Activated naive CD4-positive, alpha-beta T cell treated with anti-CD3 and anti-CD28 coated beads, Interleukin-2, amount 50 U/mL, for 24 hours (primary cell): ENCODE data around the gene SOBP.

Experiments used
- H3K27ac Mint-ChIP-seq: one replicate; pipeline ENCODE4 v1.8.0; 2021; ENCODE audit warnings: mild to moderate bottlenecking, mixed read lengths
- H3K27me3 Mint-ChIP-seq: one replicate; pipeline ENCODE4 v1.8.0; 2021; ENCODE audit warnings: mixed read lengths
- H3K36me3 Mint-ChIP-seq: one replicate; pipeline ENCODE4 v1.8.0; 2021; ENCODE audit warnings: mixed read lengths
- H3K4me1 Mint-ChIP-seq: one replicate; pipeline ENCODE4 v1.8.0; 2021; ENCODE audit warnings: mixed read lengths
- H3K4me3 Mint-ChIP-seq: one replicate; pipeline ENCODE4 v1.8.0; 2021; ENCODE audit warnings: mild to moderate bottlenecking, mixed read lengths
- H3K9me3 Mint-ChIP-seq: one replicate; pipeline ENCODE4 v1.8.0; 2021; ENCODE audit warnings: mixed read lengths

The SOBP gene

DNA sequence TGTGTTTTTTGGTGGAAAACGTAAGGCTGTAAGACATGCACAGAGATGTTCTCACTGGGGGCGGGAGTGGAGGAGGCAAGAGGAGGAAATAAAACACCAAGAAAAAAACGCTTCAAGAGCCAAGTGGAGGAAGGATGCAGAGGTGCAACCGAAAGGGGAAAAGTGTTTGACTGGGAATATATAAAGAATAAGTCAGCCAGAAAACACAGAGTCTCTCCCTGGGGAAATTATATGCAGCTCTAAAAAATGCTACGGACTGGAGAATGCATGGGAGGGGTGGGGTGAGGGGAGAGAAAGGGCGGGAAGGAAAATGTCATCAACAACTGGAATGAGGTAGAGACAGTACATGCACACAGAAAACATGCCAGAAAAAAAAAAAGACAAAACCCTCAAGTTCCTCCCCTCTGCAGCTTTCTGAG is 200.7 kb downstream of the SOBP start:
- Mint-ChIP-seq H3K27ac (no peak overlapping the region), H3K4me1 (peaks cover 6% of the 10 kb centered on the region), H3K4me3 (no peak overlapping the region), H3K36me3 (no peaks in the 10 kb centered on the region), H3K27me3 (no peaks in the 10 kb centered on the region), H3K9me3 (no peaks in the 10 kb centered on the region)

DNA sequence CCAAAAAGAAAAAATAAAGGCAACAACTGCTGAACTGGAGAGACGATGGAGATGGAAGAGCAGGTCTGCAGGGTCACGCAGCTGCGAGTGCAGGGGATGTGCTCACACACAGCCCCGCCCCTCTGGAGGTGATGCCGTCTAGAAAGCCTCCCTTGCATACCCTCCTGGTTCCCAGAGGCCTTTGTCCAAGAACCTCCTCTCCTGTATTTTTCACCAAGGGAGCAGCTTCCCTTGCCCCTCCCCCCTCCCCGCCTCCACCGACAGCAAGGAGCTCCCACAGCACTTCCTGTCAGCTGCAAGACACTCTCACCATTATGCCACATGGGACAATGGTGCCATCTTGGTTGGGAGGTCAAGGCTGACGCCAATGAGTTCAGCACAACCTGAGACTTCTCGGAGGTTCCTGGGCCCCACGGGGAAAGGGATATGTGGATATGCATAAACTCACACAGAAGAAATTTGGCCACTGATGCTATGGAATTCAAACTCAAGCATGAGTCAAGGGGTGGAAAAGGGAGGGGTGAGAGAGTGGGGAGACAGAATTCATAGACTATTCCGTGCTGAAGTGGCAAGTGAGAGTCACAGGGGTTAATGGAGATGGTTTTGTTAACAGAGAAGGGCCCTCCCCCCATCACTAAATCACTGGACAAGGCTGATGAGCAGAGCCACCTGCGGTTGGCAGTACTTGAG is 201.3 kb downstream of the SOBP start:
- Mint-ChIP-seq H3K27ac (no peak overlapping the region), H3K27me3 (no peaks in the 10 kb centered on the region), H3K9me3 (no peaks in the 10 kb centered on the region), H3K4me3 (no peak overlapping the region), H3K4me1 (peaks cover 6% of the 10 kb centered on the region), H3K36me3 (no peaks in the 10 kb centered on the region)

DNA sequence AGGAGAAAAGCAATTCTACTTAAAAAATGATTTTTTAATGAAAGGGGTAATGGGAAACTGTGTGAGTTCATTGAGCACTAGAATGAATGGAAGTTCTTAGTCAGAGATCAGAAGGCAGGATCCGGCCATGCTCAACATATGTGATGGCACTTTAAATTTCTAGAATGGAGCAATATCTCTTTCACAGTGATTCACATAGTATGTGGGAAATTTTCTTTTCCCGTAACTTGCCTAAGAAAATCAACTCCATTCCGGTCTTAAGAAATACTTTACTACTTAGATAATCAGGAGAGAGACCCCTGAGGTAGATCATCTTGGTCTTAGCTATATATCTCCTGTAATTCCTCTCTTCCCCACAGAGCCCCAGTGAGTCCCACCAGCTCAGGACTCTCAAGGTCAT is 202.4 kb downstream of the SOBP start:
- no peaks in the 10 kb centered on the region for H3K36me3 Mint-ChIP-seq
- no peaks in the 10 kb centered on the region for H3K27me3 Mint-ChIP-seq

DNA sequence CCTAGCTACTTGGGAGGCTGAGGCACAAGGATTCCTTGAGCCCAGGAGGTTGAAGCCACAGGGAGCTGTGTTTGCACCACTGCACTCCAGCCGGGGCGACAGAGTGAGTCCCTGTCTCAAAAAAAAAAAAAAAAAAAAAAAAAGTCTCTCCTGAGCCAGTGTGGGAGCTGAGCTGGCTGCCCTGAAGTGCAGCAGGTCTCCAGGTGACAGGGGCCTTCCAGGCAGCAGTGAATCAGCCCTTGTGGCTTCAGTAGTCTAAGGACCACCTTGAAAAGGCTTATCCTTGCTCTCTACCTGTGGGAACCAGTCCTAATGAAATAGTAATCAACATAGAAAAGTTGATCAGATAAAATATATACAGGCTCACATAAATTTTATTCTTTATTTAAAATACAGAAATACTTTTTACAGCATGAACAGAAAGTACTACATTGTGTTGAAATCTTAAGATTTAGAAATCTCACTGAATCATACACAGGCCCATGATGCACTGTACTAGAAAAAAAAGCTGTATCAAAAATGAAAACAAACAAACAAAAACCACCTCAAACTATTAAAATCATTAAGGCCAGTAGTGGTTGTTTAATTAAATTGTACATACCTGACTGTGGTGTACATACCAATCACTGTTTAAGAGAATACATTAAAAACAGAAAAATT is 205.3 kb downstream of the SOBP start:
- H3K36me3 Mint-ChIP-seq, result no peaks in the 10 kb centered on the region
- H3K4me1 Mint-ChIP-seq, result peaks cover 36% of the 10 kb centered on the region
- H3K27ac Mint-ChIP-seq, result no peak overlapping the region
- no peaks in the 10 kb centered on the region for H3K9me3 Mint-ChIP-seq
- H3K27me3 Mint-ChIP-seq, result no peaks in the 10 kb centered on the region
- H3K4me3 Mint-ChIP-seq, result no peak overlapping the region

More for the DNA sequence above, 202.4 kb downstream of the SOBP start:
- H3K9me3 Mint-ChIP-seq, result no peaks in the 10 kb centered on the region
- peaks cover 12% of the 10 kb centered on the region for H3K4me1 Mint-ChIP-seq
- H3K4me3 Mint-ChIP-seq, result no peak overlapping the region
- H3K27ac Mint-ChIP-seq, result no peak overlapping the region

DNA sequence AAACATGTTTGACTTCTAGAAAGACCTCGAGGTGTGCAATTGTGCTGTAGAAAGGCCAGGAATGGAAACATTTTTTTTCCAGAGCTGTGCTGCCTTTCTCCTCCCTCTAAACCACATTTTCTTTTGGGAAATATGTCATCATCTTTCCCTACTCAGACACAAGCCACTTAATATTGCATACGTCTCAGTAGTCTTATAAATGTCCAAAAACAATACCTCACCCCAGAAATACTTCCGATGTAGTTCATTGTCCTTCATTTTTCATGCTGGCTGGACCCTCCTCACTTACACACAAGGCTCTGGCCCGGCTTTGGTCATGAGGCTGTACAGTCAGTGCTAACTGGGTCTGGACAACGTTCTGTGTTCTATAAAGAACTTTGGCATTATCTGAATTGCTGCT is 207.8 kb downstream of the SOBP start:
- Mint-ChIP-seq H3K27me3 (no peaks in the 10 kb centered on the region), H3K27ac (peak overlapping the region; percentile 42), H3K36me3 (no peaks in the 10 kb centered on the region), H3K4me3 (no peak overlapping the region), H3K4me1 (peaks cover 34% of the 10 kb centered on the region), H3K9me3 (no peaks in the 10 kb centered on the region)

DNA sequence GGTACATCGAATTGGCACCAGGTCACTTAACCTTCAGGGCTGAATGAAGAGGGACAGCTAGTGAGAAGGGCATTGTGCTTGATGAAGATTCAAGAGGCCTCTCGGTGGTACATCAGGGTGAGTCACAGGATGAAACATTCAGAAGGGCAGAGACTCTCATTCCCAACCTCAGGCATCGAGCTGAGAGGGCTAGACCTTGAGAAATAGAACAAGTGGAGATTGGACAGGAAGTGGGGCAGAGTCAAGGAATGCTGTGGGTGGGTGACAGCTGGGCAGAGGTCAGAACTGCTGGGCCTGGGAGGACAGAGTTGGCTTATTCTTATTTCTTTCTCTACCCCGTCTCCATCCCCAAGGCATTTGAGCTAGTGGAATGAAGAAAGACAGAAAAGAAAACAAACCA is 208.2 kb downstream of the SOBP start:
- no peaks in the 10 kb centered on the region for H3K9me3 Mint-ChIP-seq
- peaks cover 34% of the 10 kb centered on the region for H3K4me1 Mint-ChIP-seq
- H3K27me3 Mint-ChIP-seq, result no peaks in the 10 kb centered on the region
- peak overlapping the region; percentile 6 for H3K4me3 Mint-ChIP-seq
- no peak overlapping the region for H3K27ac Mint-ChIP-seq
- peaks cover 2% of the 10 kb centered on the region for H3K36me3 Mint-ChIP-seq

DNA sequence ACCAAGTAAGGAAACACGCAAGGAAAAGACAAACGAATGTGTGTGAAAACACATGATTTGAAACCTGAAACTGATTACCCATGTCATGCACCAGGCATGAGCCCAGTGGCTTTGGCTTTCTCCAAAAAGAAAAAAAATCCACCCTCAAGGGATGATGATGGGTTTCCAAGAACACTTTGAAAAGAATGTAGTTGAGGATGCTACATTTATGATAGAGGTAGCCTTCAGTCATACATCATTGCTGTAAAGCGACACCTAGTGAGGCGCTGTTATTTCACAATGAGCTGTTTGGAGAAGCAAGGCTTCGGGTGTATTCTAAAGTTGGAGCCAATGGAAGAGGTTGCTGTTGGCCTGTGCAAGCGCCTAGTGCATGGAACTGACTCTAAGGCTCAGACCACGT is 209.3 kb downstream of the SOBP start:
- H3K9me3 Mint-ChIP-seq, result no peaks in the 10 kb centered on the region
- peaks cover 7% of the 10 kb centered on the region for H3K36me3 Mint-ChIP-seq
- no peaks in the 10 kb centered on the region for H3K27me3 Mint-ChIP-seq
- H3K4me1 Mint-ChIP-seq, result peaks cover 37% of the 10 kb centered on the region
- H3K4me3 Mint-ChIP-seq, result peak overlapping the region; percentile 19
- H3K27ac Mint-ChIP-seq, result peak overlapping the region; percentile 26

DNA sequence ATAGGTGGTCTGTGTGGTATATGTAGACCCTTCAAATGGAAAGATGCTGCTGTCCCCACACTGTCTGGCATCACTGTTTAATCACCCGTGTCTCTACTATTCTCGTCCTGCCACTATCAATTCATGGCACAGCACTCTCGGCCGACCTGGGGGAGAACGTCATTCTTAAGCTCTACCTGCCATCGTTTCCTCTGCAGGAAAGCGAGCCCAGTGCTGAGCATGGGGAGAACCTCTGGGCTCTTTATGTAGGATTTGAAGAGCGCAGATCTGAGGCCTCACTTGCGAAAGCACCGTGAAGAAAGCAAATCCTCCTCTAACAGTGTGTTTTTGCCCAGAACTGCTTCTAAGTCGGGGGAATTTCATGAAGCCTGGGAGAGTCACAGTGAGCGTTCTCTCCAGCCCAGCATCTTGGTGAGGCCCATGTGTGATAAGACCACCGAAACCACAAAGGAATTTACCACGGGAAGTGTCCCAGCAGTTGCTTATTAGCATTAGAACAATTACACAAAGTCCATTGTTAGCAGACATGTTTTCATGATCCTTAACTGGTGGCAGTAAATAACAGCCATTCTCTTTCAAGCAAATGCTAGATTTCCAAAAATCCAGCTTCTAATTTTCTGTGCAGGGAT is 209.9 kb downstream of the SOBP start:
- H3K27ac Mint-ChIP-seq, result peak overlapping the region; percentile 26
- H3K9me3 Mint-ChIP-seq, result no peaks in the 10 kb centered on the region
- H3K27me3 Mint-ChIP-seq, result no peaks in the 10 kb centered on the region
- peaks cover 9% of the 10 kb centered on the region for H3K36me3 Mint-ChIP-seq
- H3K4me3 Mint-ChIP-seq, result no peak overlapping the region
- peaks cover 42% of the 10 kb centered on the region for H3K4me1 Mint-ChIP-seq

DNA sequence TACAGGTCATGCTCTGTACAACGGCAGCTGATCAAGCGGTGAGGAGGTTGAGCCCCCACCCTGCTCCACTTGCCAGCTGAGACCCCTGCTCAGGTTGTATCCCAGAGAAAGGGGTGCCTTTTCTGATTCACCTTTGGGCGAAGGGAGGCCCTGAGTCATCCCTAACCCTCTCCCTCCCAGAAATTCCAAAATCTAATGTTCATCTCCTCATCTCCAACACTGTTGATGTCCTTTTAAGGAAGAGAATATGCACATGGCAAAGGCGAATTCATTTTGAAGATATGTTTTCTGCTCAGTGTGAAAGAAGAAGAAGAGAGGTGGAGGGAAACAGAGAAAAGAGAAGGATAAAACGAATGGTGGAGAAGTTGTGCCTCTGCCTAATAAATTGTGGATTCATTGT is 213.7 kb downstream of the SOBP start:
- Mint-ChIP-seq H3K36me3 (peaks cover 22% of the 10 kb centered on the region), H3K4me1 (peaks cover 27% of the 10 kb centered on the region), H3K9me3 (no peaks in the 10 kb centered on the region), H3K27me3 (no peaks in the 10 kb centered on the region), H3K4me3 (no peak overlapping the region), H3K27ac (peak overlapping the region; percentile 19)

DNA sequence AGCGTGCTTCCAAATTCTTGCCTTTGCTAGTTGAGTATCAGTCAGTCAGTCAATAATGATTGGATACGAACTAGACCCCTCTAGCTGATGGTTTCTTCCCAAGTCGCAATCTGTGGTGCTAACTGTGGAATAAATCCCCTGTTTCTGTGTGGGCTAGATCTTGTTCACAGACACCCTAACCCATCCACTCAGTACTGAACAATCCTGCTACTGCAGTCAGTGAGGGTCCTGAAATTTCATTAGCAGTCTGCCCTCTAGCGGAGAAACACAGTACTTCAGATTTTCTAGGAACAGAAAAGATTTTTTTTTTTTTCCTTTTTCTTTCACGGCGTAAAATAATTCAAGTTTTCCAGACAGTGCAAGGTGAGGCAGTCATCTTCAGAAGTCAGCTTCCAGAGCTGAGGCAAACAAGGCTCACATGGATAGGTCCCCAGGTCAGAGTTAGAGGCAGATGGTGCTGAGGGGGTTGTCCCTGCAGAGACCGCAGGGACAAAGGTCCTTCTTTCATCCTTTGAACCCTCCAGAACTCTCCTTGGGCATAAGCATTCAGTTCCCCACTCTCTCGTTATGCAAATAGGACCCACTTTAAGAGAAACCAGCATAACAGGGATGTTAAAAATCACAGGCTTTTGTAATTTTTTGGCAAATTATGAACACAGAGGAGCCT is 214.6 kb downstream of the SOBP start:
- H3K27me3 Mint-ChIP-seq, result no peaks in the 10 kb centered on the region
- H3K4me1 Mint-ChIP-seq, result peaks cover 30% of the 10 kb centered on the region
- H3K9me3 Mint-ChIP-seq, result no peaks in the 10 kb centered on the region
- peak overlapping the region; percentile 12 for H3K27ac Mint-ChIP-seq
- H3K4me3 Mint-ChIP-seq, result no peak overlapping the region
- H3K36me3 Mint-ChIP-seq, result peaks cover 22% of the 10 kb centered on the region

DNA sequence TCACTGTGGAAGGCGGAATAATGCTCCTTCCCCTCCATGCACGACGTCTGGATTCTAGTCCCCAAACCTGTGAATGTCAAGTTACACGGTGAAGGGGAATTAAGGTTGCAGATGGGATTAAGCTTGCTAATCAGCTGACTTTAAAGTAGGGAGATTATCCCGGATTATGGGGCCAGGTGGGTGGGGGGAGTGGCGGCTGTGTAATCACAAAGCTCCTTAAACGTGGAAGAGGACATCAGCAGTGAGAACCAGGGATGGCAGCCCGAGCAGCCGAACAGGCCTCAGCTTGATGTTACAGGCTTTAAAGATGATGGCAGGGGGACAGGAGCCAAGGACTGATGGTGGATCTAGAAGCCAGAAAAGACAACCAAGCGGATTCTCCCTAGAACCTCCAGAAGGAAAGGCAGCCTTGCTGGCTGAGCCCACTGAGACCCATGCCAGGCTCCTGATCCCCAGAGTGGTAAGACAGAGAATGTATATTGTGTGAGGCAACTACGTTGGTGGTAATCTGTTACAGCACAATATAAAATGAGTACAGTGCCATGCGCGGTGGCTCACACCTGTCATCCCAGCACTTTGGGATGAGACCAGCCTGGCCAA is 216.7 kb downstream of the SOBP start:
- H3K36me3 Mint-ChIP-seq, result peaks cover 22% of the 10 kb centered on the region
- peak overlapping the region; percentile 73 for H3K27ac Mint-ChIP-seq
- H3K4me3 Mint-ChIP-seq, result no peak overlapping the region
- peaks cover 32% of the 10 kb centered on the region for H3K4me1 Mint-ChIP-seq
- H3K27me3 Mint-ChIP-seq, result no peaks in the 10 kb centered on the region
- H3K9me3 Mint-ChIP-seq, result no peaks in the 10 kb centered on the region

DNA sequence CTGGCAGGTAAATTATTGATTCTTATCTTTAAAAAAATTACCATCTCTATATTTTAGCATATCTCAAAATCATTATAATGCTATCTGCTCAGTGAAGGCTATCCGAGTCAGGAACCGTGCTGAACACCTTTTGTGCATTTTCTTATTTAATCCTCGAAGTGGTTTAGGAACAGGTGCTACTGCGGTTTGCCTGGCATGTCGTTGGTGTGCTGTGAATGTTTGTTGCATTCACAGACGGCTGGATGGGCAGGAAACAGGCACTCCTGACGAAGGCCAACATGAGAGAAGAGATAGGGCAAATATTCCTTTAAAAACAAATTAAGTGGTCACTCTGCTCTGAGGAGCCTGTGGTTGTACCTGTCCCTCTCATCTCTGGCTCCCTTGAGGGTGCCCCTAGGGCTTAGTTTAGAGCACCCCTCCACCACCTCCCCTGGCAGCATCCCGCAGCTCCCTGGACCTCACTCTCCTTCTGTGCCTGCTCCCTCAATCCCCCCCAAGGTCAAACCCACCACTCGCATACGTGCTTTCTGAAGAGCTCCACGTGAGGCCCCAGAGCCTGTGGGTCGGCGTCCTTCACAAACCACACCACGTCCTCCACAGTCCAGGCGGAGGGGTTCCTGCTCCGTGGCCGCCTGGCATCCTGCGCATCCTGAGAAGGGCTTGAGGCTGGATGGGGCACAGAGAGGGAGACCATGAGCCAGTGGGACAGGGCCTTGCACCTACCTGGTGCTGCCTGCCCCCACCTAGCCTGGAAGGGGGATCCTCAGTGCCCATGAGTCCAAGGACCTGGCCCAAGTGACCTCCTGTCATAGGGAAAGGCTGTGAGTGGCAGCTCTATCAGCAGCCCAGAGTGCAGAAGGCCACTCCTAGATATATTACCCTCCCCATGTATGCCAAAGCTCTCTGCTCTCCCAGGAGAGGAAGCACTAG is 217.7 kb downstream of the SOBP start:
- Mint-ChIP-seq H3K9me3 (no peaks in the 10 kb centered on the region), H3K36me3 (peaks cover 22% of the 10 kb centered on the region), H3K27me3 (no peaks in the 10 kb centered on the region), H3K4me1 (peaks cover 42% of the 10 kb centered on the region), H3K4me3 (no peak overlapping the region), H3K27ac (peak overlapping the region; percentile 36)

DNA sequence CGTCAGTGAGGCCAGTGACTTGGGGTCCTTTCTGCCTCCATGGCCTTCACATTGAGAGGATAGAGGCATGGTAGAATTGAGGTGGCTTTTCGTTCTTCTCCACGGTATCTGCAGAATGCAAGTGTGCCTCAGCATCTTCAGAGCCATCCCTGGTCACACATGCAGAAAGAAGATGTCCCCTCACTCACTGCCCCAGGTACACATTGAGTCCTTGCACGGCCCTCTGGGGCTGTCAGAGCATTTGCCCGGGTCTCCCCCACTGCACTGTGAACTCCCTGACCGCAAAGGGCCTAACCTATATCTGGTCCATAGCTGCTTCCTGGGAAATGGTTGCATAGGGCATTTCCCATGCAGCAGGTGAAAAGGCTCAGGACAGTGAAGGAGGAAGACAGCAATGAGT is 218.5 kb downstream of the SOBP start:
- H3K4me1 Mint-ChIP-seq, result peaks cover 50% of the 10 kb centered on the region
- no peaks in the 10 kb centered on the region for H3K27me3 Mint-ChIP-seq
- H3K27ac Mint-ChIP-seq, result peak overlapping the region; percentile 36
- no peak overlapping the region for H3K4me3 Mint-ChIP-seq
- H3K9me3 Mint-ChIP-seq, result no peaks in the 10 kb centered on the region
- peaks cover 18% of the 10 kb centered on the region for H3K36me3 Mint-ChIP-seq

DNA sequence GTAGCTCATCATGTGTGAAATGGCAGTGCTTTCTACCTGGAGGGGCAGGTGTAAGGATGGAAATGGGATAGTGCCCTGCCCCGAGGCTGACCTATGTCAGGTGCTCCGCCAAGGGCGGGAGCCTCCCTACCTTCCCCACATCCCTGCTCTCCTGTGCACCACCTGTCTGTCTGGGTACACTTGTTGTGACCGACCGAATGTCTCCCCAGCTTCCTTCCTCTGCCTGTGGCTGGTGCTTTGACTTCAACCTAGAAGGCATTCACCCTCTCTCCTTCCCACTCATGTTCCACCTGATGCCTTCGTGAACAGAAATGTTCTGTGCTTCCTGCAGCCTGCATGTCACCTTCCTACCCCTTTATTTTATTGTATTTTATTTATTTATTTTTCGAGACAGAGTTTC is 219.4 kb downstream of the SOBP start:
- H3K27ac Mint-ChIP-seq, result peak overlapping the region; percentile 63
- H3K4me3 Mint-ChIP-seq, result no peak overlapping the region
- peaks cover 55% of the 10 kb centered on the region for H3K4me1 Mint-ChIP-seq
- peaks cover 15% of the 10 kb centered on the region for H3K36me3 Mint-ChIP-seq
- H3K9me3 Mint-ChIP-seq, result no peaks in the 10 kb centered on the region
- H3K27me3 Mint-ChIP-seq, result no peaks in the 10 kb centered on the region
